SK-N-SH (cell line): Measurements from ENCODE around the gene NAMPT. TPM values are rescaled to one million over a fixed set of nuclear protein-coding genes. Genes with fewer than 3 reads are reported as not detected.

ENCODE experiments used
- CTCF ChIA-PET: fragments of 300-600, 350-600 bp; formaldehyde crosslinking; extraction: SDS; loops from one replicate; lab custom pipeline; 2021; lab: Yijun Ruan, JAX
- POLR2A ChIA-PET: fragments of 350-600 bp; sonication (Branson Sonifier 250); formaldehyde crosslinking; extraction: SDS; loops from one replicate; lab custom pipeline; 2020; ENCODE audit warnings: antibody characterized with exemption, inconsistent platforms; lab: Yijun Ruan, JAX
- DNase-seq: peaks from one replicate; pipeline ENCODE4 v3.0.0; 2012
- H2AFZ ChIP-seq: fragments of 200-600 bp; sonication (generic); 2 replicates; pipeline ENCODE4 v1.8.1; 2016; ENCODE audit warnings: antibody characterized with exemption, mild to moderate bottlenecking, low read depth
- H3F3A ChIP-seq: fragments of 200-600 bp; sonication (generic); replicated peaks from 2 replicates; pipeline ENCODE3; 2016; ENCODE audit warnings: antibody characterized with exemption, mild to moderate bottlenecking; ENCODE audit not compliant: insufficient read depth
- H3K27ac ChIP-seq, 2 experiments: fragments of 200-500 bp in 1 of 2; fragments of 200-600 bp in 1 of 2; sonication (Bioruptor generic) in 1 of 2; sonication (generic), shearing (Covaris generic) in 1 of 2; 2 replicates each; pipeline versions ENCODE4 v1.5.1 to v1.6.1; 2014 to 2016; ENCODE audit warnings: low read depth in 2 of 2, inconsistent platforms in 1 of 2, low read length in 1 of 2, mild to moderate bottlenecking in 1 of 2, mixed read lengths in 1 of 2
- H3K27me3 ChIP-seq: fragments of 200-600 bp; sonication (generic), shearing (Covaris generic); 2 replicates; pipeline ENCODE4 v1.6.1; 2016; ENCODE audit warnings: mixed run types; ENCODE audit not compliant: insufficient read depth
- H3K36me3 ChIP-seq, 2 experiments: fragments of 200-500 bp in 1 of 2; fragments of 200-600 bp in 1 of 2; sonication (Bioruptor generic) in 1 of 2; sonication (generic) in 1 of 2; replicated peaks in 1 of 2; 2 replicates each; pipeline versions ENCODE3 to v1.5.1; 2014 to 2016; ENCODE audit warnings: low read length in 1 of 2, mild to moderate bottlenecking in 1 of 2; ENCODE audit not compliant: insufficient read depth in 2 of 2, control insufficient read depth in 1 of 2
- H3K4me1 ChIP-seq, 2 experiments: fragments of 200-500 bp in 1 of 2; fragments of 200-600 bp in 1 of 2; sonication (Bioruptor generic) in 1 of 2; sonication (generic), shearing (Covaris generic) in 1 of 2; 2 replicates each; pipeline versions ENCODE4 v1.5.1 to v1.6.1; 2014 to 2016; ENCODE audit warnings: low read depth in 1 of 2, low read length in 1 of 2, mixed run types in 1 of 2; ENCODE audit not compliant: insufficient read depth in 2 of 2, control insufficient read depth in 1 of 2
- H3K4me2 ChIP-seq: fragments of 200-600 bp; sonication (generic), shearing (Covaris generic); 2 replicates; pipeline ENCODE4 v1.6.1; 2017; ENCODE audit warnings: mixed run types
- H3K4me3 ChIP-seq, 2 experiments: fragments of 200-500 bp in 1 of 2; fragments of 200-600 bp in 1 of 2; sonication (Bioruptor generic) in 1 of 2; sonication (generic), shearing (Covaris generic) in 1 of 2; 2 replicates each; pipeline versions ENCODE4 v1.5.1 to v1.8.1; 2014 to 2016; ENCODE audit warnings: low read depth in 2 of 2, inconsistent platforms in 1 of 2, low read length in 1 of 2, mild to moderate bottlenecking in 1 of 2, mixed read lengths in 1 of 2, moderate library complexity in 1 of 2
- H3K79me2 ChIP-seq: fragments of 200-600 bp; sonication (generic); 2 replicates; pipeline ENCODE4 v1.8.1; 2017; ENCODE audit warnings: mild to moderate bottlenecking; ENCODE audit not compliant: insufficient read depth
- H3K9ac ChIP-seq: fragments of 200-600 bp; sonication (generic); 2 replicates; pipeline ENCODE4 v1.6.1; 2017; ENCODE audit warnings: mixed run types
- H3K9me2 ChIP-seq: fragments of 200-600 bp; sonication (generic); 2 replicates; pipeline ENCODE4 v1.6.1; 2017; ENCODE audit warnings: mixed run types
- H3K9me3 ChIP-seq: fragments of 200-600 bp; sonication (generic); 2 replicates; pipeline ENCODE4 v1.6.1; 2017; ENCODE audit warnings: mixed run types, mild to moderate bottlenecking, moderate library complexity
- H4K20me1 ChIP-seq: fragments of 200-600 bp; sonication (generic); 2 replicates; pipeline ENCODE4 v1.6.1; 2017; ENCODE audit warnings: mild to moderate bottlenecking, mixed run types; ENCODE audit not compliant: insufficient read depth
- CHD2 ChIP-seq: fragments of 150-350 bp; IDR thresholded peaks from 2 replicates; pipeline ENCODE4 v1.6.1; 2018; ENCODE audit warnings: low read length; ENCODE audit not compliant: partially characterized antibody
- EP300 ChIP-seq, 2 experiments: IDR thresholded peaks; 2 replicates each; pipeline versions ENCODE4 v1.4.0 to v1.6.1; 2012; ENCODE audit warnings: borderline replicate concordance in 1 of 2, low read depth in 1 of 2, low read length in 1 of 2
- EZH2phosphoT487 ChIP-seq: fragments of 200-600 bp; sonication (generic); IDR thresholded peaks from 2 replicates; pipeline ENCODE4 v1.6.1; 2017; ENCODE audit warnings: low read depth, mixed run types, mild to moderate bottlenecking, antibody characterized with exemption, moderate library complexity, borderline replicate concordance
- FOSL2 ChIP-seq: IDR thresholded peaks from 2 replicates; pipeline ENCODE4 v1.4.0; 2012; ENCODE audit warnings: low read depth, mild to moderate bottlenecking, moderate library complexity, borderline replicate concordance
- FOXJ3 ChIP-seq: sonication (generic); formaldehyde crosslinking; IDR thresholded peaks from 2 replicates; pipeline ENCODE4 v1.5.1; 2020; ENCODE audit warnings: mild to moderate bottlenecking, missing genetic modification reagents
- FOXM1 ChIP-seq: IDR thresholded peaks from 2 replicates; pipeline ENCODE4 v1.4.0; 2012; ENCODE audit warnings: low read depth, mild to moderate bottlenecking
- JUND ChIP-seq: IDR thresholded peaks from 2 replicates; pipeline ENCODE4 v1.4.0; 2012
- MAX ChIP-seq: IDR thresholded peaks from 2 replicates; pipeline ENCODE4 v1.4.0; 2012; ENCODE audit warnings: low read depth
- MEF2A ChIP-seq: IDR thresholded peaks from 2 replicates; pipeline ENCODE4 v1.4.0; 2012; ENCODE audit warnings: low read depth, borderline replicate concordance
- NFIC ChIP-seq: IDR thresholded peaks from 2 replicates; pipeline ENCODE4 v1.4.0; 2012; ENCODE audit warnings: borderline replicate concordance
- POLR2AphosphoS5 ChIP-seq: IDR thresholded peaks from 2 replicates; pipeline ENCODE4 v1.6.1; 2012; ENCODE audit warnings: low read depth, low read length
- RXRA ChIP-seq: IDR thresholded peaks from 2 replicates; pipeline ENCODE4 v1.4.0; 2012; ENCODE audit warnings: low read depth, mild to moderate bottlenecking, borderline replicate concordance
- SIN3A ChIP-seq: IDR thresholded peaks from 2 replicates; pipeline ENCODE4 v1.6.1; 2012; ENCODE audit warnings: low read depth, mild to moderate bottlenecking, low read length, moderate library complexity, borderline replicate concordance
- SMC3 ChIP-seq: IDR thresholded peaks from 2 replicates; pipeline ENCODE4 v1.6.1; 2012; ENCODE audit warnings: low read depth, low read length, improper control_type of control experiment
- TCF12 ChIP-seq: IDR thresholded peaks from 2 replicates; pipeline ENCODE4 v1.4.0; 2012
- TEAD4 ChIP-seq: IDR thresholded peaks from 2 replicates; pipeline ENCODE4 v1.4.0; 2012; ENCODE audit warnings: mild to moderate bottlenecking, borderline replicate concordance; ENCODE audit not compliant: insufficient read depth
- WGBS: methylation state at CpG from one replicate; pipeline ENCODE4 v1.1.6; 2017; ENCODE audit warnings: low lambda C conversion rate; 5-methylcytosine and 5-hydroxymethylcytosine counted together
- polyA plus RNA-seq, 3 experiments: library from polyadenylated mRNA; depleted of rRNA; stranded (reverse); fragments of >200 nt; gene quantifications; 2 replicates each; pipeline ENCODE4 v1.2.3, GENCODE V29; 2012
- TF ChIP-seq, protein P1 (sequence below): IDR thresholded peaks from 2 replicates; pipeline ENCODE4; 2012
- TF ChIP-seq, protein P2 (sequence below): IDR thresholded peaks from 2 replicates; pipeline ENCODE4 v1.6.1; 2012; ENCODE audit warnings: mild to moderate bottlenecking, low read depth, low read length, moderate library complexity
- TF ChIP-seq, protein P3 (sequence below): fragments of 150-350 bp; IDR thresholded peaks from 2 replicates; pipeline ENCODE4 v1.6.1; 2017; ENCODE audit warnings: antibody characterized with exemption, low read length, low read depth, borderline replicate concordance
- TF ChIP-seq, protein P4 (sequence below): IDR thresholded peaks from 2 replicates; pipeline ENCODE4 v1.4.0; 2012; ENCODE audit warnings: low read depth, borderline replicate concordance
- TF ChIP-seq, protein P5 (sequence below): IDR thresholded peaks from 2 replicates; pipeline ENCODE4 v1.4.0; 2012; ENCODE audit warnings: low read depth, borderline replicate concordance

Gene NAMPT
- polyA plus RNA-seq, 1 of the 3 experiments (the other 2 are of a cell fraction) = 20.1 TPM

DNA sequence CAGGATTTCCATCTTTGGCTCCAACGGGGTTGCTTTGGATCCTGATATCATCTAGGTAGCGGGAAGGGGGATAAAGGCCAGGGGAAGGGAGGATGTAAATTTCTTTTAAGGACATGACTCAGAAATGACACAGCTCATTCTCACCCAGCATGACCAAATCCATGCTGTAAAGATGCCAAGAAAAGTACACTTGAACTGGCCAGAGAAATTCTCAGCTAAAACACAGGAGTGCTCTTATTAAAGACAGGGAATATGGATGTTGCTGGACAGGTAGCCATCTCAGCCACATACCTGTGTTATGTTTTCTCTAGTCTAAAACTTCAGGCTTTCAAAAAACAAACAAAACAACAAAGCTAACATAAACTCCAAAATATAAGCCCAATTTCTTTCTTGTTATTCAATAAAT is 68.3 kb downstream of the NAMPT start:
- Histone ChIP-seq H3K9ac (peak overlapping the region; percentile 38; the same call in 1 of the 2 replicates), H4K20me1 (no peaks in the 10 kb centered on the region), H3K4me1 (peaks cover 4 to 15% of the 10 kb centered on the region in 2 experiments; a peak in 3 of 4 replicates), H3K9me3 (no peaks in the 10 kb centered on the region), H3K27ac (peak overlapping the region; percentile 28 to 92; a peak in 3 of 4 replicates), H3K4me3 (peak overlapping the region in 1 of 2 experiments; percentile 4; a peak in 1 of 4 replicates), H3K4me2 (peak overlapping the region; percentile 57), H3K9me2 (no peaks in the 10 kb centered on the region), H3K79me2 (no peaks in the 10 kb centered on the region), H2AFZ (peak overlapping the region; percentile 80), H3K27me3 (no peaks in the 10 kb centered on the region), H3K36me3 (no peaks in the 10 kb centered on the region), H3F3A (peaks cover 21% of the 10 kb centered on the region)
- 6% methylated on average over 2 of the region's 2 CpGs for WGBS
- ChIA-PET POLR2A (no interaction called here), CTCF (interaction anchor here (0.8 to 4.4 kb wide), 5 partner anchors 9 to 565 kb away, joined by 3 to 22 read pairs (median 3); no protein-coding TSS in a partner anchor)
- no peak for DNase-seq
- TF ChIP-seq, protein P1, sequence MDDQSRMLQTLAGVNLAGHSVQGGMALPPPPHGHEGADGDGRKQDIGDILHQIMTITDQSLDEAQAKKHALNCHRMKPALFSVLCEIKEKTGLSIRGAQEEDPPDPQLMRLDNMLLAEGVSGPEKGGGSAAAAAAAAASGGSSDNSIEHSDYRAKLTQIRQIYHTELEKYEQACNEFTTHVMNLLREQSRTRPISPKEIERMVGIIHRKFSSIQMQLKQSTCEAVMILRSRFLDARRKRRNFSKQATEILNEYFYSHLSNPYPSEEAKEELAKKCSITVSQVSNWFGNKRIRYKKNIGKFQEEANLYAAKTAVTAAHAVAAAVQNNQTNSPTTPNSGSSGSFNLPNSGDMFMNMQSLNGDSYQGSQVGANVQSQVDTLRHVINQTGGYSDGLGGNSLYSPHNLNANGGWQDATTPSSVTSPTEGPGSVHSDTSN = peak; percentile 90
- TF ChIP-seq SMC3 (no peak), JUND (peak; percentile 97), FOXM1 (peak; percentile 57; the same call in 1 of the 2 replicates), RXRA (peak; percentile 93), EZH2phosphoT487 (no peak), FOSL2 (peak; percentile 99), CHD2 (no peak), SIN3A (peak; percentile 41; the same call in 1 of the 2 replicates), MEF2A (peak; percentile 78), EP300 (IDR thresholded peaks at IDR 0.05; ENCODE audit: borderline replicate concordance in 1 of 2, low read depth in 1 of 2, low read length in 1 of 2) (peak in 1 of 2 experiments; percentile 96; a peak in 2 of 4 replicates), MAX (peak; percentile 54; the same call in 1 of the 2 replicates), FOXJ3 (CRISPR knock-in tag) (no peak), TEAD4 (peak; percentile 88; the same call in 1 of the 2 replicates), TCF12 (peak; percentile 94), NFIC (peak; percentile 97), POLR2AphosphoS5 (peak; percentile 60; the same call in 1 of the 2 replicates)
- TF ChIP-seq, protein P2, sequence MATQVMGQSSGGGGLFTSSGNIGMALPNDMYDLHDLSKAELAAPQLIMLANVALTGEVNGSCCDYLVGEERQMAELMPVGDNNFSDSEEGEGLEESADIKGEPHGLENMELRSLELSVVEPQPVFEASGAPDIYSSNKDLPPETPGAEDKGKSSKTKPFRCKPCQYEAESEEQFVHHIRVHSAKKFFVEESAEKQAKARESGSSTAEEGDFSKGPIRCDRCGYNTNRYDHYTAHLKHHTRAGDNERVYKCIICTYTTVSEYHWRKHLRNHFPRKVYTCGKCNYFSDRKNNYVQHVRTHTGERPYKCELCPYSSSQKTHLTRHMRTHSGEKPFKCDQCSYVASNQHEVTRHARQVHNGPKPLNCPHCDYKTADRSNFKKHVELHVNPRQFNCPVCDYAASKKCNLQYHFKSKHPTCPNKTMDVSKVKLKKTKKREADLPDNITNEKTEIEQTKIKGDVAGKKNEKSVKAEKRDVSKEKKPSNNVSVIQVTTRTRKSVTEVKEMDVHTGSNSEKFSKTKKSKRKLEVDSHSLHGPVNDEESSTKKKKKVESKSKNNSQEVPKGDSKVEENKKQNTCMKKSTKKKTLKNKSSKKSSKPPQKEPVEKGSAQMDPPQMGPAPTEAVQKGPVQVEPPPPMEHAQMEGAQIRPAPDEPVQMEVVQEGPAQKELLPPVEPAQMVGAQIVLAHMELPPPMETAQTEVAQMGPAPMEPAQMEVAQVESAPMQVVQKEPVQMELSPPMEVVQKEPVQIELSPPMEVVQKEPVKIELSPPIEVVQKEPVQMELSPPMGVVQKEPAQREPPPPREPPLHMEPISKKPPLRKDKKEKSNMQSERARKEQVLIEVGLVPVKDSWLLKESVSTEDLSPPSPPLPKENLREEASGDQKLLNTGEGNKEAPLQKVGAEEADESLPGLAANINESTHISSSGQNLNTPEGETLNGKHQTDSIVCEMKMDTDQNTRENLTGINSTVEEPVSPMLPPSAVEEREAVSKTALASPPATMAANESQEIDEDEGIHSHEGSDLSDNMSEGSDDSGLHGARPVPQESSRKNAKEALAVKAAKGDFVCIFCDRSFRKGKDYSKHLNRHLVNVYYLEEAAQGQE = peak; percentile 58; the same call in 1 of the 2 replicates
- TF ChIP-seq, protein P3, sequence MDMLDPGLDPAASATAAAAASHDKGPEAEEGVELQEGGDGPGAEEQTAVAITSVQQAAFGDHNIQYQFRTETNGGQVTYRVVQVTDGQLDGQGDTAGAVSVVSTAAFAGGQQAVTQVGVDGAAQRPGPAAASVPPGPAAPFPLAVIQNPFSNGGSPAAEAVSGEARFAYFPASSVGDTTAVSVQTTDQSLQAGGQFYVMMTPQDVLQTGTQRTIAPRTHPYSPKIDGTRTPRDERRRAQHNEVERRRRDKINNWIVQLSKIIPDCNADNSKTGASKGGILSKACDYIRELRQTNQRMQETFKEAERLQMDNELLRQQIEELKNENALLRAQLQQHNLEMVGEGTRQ = no peak
- TF ChIP-seq, protein P4, sequence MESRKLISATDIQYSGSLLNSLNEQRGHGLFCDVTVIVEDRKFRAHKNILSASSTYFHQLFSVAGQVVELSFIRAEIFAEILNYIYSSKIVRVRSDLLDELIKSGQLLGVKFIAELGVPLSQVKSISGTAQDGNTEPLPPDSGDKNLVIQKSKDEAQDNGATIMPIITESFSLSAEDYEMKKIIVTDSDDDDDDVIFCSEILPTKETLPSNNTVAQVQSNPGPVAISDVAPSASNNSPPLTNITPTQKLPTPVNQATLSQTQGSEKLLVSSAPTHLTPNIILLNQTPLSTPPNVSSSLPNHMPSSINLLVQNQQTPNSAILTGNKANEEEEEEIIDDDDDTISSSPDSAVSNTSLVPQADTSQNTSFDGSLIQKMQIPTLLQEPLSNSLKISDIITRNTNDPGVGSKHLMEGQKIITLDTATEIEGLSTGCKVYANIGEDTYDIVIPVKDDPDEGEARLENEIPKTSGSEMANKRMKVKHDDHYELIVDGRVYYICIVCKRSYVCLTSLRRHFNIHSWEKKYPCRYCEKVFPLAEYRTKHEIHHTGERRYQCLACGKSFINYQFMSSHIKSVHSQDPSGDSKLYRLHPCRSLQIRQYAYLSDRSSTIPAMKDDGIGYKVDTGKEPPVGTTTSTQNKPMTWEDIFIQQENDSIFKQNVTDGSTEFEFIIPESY = peak; percentile 72; the same call in 1 of the 2 replicates
- TF ChIP-seq, protein P5, sequence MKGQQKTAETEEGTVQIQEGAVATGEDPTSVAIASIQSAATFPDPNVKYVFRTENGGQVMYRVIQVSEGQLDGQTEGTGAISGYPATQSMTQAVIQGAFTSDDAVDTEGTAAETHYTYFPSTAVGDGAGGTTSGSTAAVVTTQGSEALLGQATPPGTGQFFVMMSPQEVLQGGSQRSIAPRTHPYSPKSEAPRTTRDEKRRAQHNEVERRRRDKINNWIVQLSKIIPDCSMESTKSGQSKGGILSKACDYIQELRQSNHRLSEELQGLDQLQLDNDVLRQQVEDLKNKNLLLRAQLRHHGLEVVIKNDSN = no peak
